Cardiac muscle cell (in vitro differentiated cells and primary cell): ENCODE data around the gene SCNN1G. TPM values are rescaled to one million over a fixed set of nuclear protein-coding genes. Genes with fewer than 3 reads are reported as not detected.
"Not testable (repeated sequence)": the region's sequence is repeated elsewhere in the genome, so short reads cannot be mapped to it uniquely, and the experiment has no call there.

Experiments used
- DNase-seq, 2 donors: peaks; one replicate each; pipeline versions ENCODE4 v3.0.0 to v3.0.0-alpha.2; 2010 to 2017; ENCODE audit warnings: low read depth in 1 of 2, low spot score in 1 of 2
- H3K27ac ChIP-seq: fragments of 200-600 bp; sonication (generic); 2 replicates; pipeline ENCODE4 v1.5.1; 2016
- H3K27me3 ChIP-seq: fragments of 200-600 bp; sonication (generic); 2 replicates; pipeline ENCODE4 v1.6.0; 2016; ENCODE audit warnings: control low read depth
- H3K36me3 ChIP-seq: fragments of 200-600 bp; sonication (generic); 2 replicates; pipeline ENCODE4 v1.5.1; 2016; ENCODE audit warnings: control low read depth
- H3K4me1 ChIP-seq: fragments of 200-600 bp; sonication (generic); 2 replicates; pipeline ENCODE4 v1.8.1; 2017; ENCODE audit warnings: low read depth, mild to moderate bottlenecking, mixed run types
- H3K4me3 ChIP-seq: fragments of 200-600 bp; sonication (generic); 2 replicates; pipeline ENCODE4 v1.5.1; 2016; ENCODE audit warnings: mild to moderate bottlenecking
- H3K9me3 ChIP-seq: fragments of 200-600 bp; sonication (generic); 2 replicates; pipeline ENCODE4 v1.5.1; 2017; ENCODE audit warnings: low read depth, mild to moderate bottlenecking, control low read depth
- CTCF ChIP-seq: IDR thresholded peaks from 2 replicates; pipeline ENCODE4 v1.5.1; 2012; ENCODE audit warnings: low read depth, mild to moderate bottlenecking, low read length
- polyA plus RNA-seq: library from polyadenylated mRNA; unstranded; fragments of >200 nt; fragmentation: Nextera tagmentation; extraction: Ambion mirVana; gene quantifications from 2 replicates; pipeline ENCODE4 v1.2.1, GENCODE V29; 2016
- total RNA-seq: library from RNA; depleted of rRNA; stranded (reverse); fragments of >200 nt; gene quantifications from 2 replicates; pipeline ENCODE4 v1.2.3, GENCODE V29; 2016

Gene SCNN1G
- total and polyA plus RNA-seq, 2 experiments from 2014 or later: not detected

GRCh38 chr16:23245268-23245667, 62.7 kb downstream of the SCNN1G start:
- Histone ChIP-seq H3K36me3 (no peaks in the 10 kb centered on the region), H3K9me3 (no peaks in the 10 kb centered on the region), H3K27ac (no peak overlapping the region), H3K4me3 (no peak overlapping the region), H3K4me1 (no peaks in the 10 kb centered on the region), H3K27me3 (no peaks in the 10 kb centered on the region)
- no peak for DNase-seq
- TF ChIP-seq CTCF: no peak

GRCh38 chr16:23248261-23249194, 66.0 kb downstream of the SCNN1G start:
- Histone ChIP-seq H3K4me3 (no peak overlapping the region), H3K9me3 (no peaks in the 10 kb centered on the region), H3K4me1 (no peaks in the 10 kb centered on the region), H3K27me3 (no peaks in the 10 kb centered on the region), H3K36me3 (no peaks in the 10 kb centered on the region), H3K27ac (no peak overlapping the region)
- no peak for DNase-seq
- TF ChIP-seq CTCF: no peak

DNA sequence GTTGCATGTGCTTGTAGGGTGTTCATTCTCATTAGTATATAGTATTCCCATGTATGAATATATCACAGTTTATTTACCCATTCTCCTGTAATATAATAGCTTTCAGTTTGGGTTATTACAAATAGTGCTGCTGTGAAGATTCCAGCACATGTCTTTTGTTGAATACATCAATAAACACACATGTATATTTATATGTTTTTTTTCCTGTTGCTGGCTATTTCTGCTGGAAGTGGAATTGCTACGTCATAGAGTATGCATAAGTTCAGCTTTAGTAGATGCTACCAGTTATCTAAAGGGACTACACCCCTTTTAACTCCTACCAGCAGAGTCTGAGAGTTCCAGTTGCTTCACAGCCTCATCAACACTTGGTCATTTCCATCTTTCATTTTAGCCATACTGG, 67.3 kb downstream of the SCNN1G start:
- Histone ChIP-seq H3K27me3 (no peaks in the 10 kb centered on the region), H3K4me3 (no peak overlapping the region), H3K27ac (no peak overlapping the region), H3K9me3 (no peaks in the 10 kb centered on the region), H3K36me3 (no peaks in the 10 kb centered on the region), H3K4me1 (no peaks in the 10 kb centered on the region)
- no peak for DNase-seq
- TF ChIP-seq CTCF: no peak

- Histone ChIP-seq H3K4me3 (no peak overlapping the region), H3K27ac (no peak overlapping the region), H3K9me3 (no peaks in the 10 kb centered on the region), H3K36me3 (no peaks in the 10 kb centered on the region), H3K4me1 (no peaks in the 10 kb centered on the region), H3K27me3 (no peaks in the 10 kb centered on the region)
- no peak for DNase-seq
- no peak for TF ChIP-seq CTCF
Measured at GRCh38 chr16:23252310-23252709, 69.8 kb downstream of the SCNN1G start.

- H3K9me3 ChIP-seq, H3K27me3 ChIP-seq, H3K4me1 ChIP-seq, H3K27ac ChIP-seq, H3K36me3 ChIP-seq, DNase-seq, H3K4me3 ChIP-seq: not testable (repeated sequence)
Measured at GRCh38 chr16:23253650-23254049, 71.1 kb downstream of the SCNN1G start.

GRCh38 chr16:23254338-23254737, 71.8 kb downstream of the SCNN1G start:
- H3K27me3 ChIP-seq: no peaks in the 10 kb centered on the region
- TF ChIP-seq CTCF: no peak
- H3K9me3 ChIP-seq: no peaks in the 10 kb centered on the region
- H3K27ac ChIP-seq: no peak overlapping the region
- no peak overlapping the region for H3K4me3 ChIP-seq
- peak in 1 of 2 donors; percentile 6 for DNase-seq
- no peaks in the 10 kb centered on the region for H3K4me1 ChIP-seq
- no peaks in the 10 kb centered on the region for H3K36me3 ChIP-seq
